AG08395 (cell line): ENCODE results near the gene NDOR1.

Experiments
- DNase-seq: peaks from one replicate; pipeline ENCODE4 v3.0.0; 2012; ENCODE audit warnings: mixed read lengths, low spot score

The NDOR1 gene

DNA sequence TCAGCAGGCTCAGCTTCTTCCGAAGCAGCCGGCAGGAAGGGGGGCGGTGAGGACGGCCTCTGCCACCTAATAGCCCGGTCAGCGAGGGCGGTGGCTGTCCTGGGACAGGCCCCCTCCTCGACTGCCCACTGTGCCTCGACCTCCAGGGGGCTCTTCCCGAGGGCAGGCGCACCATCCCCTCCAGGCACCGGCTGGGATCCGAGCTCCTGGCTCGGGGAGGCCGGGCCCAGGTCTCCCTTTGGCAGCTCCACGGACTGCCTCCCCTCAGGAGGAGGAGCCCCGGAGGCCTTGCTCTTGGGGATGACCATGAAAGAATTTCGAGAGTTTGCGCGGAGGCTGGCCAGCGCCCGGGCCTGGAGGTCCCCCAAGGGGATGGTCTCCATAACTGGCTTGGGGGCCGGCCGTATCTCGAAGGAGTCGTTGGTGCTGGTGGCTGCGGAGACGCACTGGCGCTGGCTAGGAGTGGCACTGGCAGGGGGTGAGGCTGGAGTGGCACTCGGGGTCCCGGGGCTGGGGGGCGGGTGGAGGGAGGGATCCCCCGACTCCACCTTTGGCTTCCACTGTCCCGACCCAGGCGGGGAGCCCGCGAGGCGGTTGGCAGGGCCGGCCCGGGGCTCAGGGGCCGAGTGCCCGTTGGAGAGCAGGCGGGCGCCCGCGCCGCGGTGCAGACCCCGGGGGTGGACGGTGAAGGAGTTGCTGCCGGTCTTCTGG is 5.9 kb upstream of the NDOR1 start:
- DNase-seq, result no peak

DNA sequence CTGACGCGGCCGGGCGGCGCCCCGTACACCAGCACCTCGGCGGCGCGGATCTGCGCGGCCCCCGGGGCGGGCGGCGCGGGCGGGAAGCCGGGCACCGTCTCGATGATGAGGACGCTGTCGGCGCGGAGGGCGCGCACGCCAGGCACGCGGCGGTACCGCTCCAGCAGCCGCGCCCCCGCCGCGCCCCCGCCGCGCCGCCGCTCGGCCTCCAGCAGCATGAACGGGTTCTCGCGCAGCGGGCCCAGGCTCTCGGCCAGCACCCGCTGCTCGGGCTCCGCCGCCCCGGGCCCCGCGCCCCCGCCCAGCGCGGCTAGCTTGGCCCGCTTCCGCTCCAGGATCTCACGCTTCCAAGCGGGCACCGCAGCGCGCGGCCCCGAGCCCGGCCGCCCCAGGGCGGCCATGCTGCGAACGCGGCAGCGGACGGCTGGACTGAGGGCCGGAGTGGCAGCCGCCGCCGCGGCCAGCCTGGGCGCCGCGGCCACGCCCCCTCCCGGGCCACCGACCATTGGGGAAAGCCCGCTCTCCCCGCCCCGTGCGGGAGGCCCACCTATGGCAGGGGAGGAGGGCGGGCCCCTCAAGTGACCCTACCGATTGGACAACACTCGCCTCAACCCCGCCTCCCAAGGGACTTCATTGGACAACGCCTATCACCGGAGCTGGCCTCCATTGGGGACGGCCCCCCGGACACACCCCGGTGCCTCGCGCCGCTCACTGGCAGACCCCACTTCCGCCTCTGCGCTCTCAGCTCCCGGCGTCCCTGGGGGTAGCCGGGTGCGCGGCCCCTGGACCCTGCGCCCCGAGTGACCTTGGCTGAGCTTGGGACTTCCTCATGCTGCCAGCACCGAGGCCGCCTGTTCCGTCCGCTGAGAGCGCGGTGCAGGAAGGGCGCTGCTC is 4.9 kb upstream of the NDOR1 start, which contains the start of gene TPRN:
Gene TPRN (minus strand): TSS at position 431 of the 894 bp plus-strand sequence. CDS start 30 bp downstream, at position 401.
- DNase-seq, result peak; percentile 100

DNA sequence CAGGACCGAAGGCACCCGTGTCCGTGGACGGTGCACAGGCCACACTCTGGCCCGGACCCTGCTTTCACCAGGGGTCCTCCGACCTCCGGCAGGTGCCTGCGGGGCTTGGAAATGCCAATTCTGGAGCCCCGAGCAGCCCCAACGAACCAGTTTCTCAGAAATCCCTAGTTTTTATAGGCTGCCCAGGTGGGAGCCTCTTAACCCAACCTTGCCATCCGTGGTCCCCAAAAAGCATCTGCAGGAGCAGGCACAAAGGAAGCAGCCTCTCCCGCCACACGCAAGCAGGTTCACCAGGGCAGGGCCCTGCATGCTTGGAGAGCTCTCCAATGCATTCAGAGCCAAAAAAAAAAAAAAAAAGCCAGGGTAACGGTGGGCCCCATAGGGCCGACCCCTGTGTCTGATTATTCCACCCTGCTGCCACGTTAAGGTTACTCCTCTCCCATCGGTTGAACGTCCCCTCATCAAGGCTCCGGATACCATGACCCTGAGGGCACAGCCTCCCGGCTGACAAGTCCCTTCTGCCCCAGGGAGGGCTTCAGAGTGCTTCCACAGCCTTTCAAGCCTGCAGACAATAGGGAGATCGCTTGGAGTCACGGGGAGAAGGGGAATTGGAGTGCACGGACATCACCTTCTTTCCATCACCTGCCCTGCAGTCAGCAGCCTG is 4.2 kb upstream of the NDOR1 start:
- DNase-seq, result no peak

DNA sequence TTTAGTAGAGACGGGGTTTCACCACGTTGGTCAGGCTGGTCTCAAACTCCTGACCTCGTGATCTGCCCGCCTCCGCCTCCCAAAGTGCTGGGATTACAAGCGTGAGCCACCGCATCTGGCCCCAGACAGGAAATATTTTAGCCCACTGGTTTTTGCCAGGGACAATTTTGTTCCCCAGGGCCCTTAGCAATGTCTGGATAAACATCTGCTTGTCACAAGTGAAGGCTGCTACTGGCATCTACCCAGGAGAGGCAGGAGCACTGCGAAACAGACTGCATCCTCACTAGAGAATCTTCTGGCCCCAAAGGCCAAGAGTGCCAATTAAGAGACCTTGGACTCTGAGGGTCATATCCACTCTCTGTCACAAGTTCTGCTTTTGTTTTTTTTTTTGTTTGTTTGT is 2.5 kb upstream of the NDOR1 start:
- DNase-seq, result no peak

DNA sequence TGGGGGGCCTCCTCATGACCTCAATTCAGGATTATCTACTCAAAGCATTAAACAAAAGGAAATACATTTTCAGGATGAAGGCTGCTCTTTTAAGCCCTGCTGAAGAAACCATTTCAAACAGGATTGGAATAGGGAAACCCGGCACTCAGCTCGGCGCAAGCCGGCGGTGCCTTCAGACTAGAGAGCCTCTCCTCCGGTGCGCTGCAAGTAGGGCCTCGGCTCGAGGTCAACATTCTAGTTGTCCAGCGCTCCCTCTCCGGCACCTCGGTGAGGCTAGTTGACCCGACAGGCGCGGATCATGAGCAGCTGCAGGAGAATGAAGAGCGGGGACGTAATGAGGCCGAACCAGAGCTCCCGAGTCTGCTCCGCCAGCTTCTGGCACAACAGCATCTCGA is 772 bp upstream of the NDOR1 start:
- DNase-seq, result no peak

DNA sequence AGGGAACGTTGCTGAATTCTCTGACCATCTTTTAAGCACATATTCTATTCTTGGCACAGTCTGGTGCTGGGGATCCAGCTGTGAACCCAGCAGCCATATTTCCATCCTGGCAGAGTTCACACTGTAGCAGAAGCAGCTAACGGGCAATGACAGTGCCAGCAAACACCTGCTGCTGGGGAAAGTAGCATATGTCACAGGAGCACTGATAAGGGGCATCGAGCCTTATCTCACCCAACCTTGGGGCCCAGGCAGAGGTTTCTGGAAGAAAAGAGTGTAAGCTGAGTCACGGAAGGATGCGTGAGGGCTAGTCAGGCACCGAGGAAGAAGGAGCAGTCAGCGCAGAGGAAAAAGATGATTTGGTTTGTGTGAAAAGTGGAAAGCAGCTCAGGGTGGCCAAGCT is 1.1 kb downstream of the NDOR1 start:
- no peak for DNase-seq

DNA sequence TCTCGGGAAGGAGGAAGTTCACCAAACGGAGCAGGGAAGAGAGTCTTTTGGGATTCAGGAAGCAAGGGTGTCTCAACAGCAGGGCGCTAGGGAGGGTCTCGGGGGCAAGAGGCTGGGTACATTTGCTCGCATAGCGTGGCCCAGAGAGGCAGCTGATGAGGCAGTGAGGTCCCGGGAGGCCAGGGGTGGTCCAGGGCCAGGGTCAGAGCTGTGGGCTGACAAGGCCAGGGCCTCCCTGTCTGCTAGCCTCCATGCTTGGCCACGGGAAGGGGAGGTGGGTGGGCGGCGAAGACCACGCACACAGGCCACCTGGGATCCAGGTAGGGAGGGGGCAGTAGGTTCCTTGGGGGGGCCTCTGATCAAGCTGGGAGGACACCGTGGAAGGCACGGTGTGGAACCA is 6.0 kb downstream of the NDOR1 start:
- DNase-seq, result no peak

DNA sequence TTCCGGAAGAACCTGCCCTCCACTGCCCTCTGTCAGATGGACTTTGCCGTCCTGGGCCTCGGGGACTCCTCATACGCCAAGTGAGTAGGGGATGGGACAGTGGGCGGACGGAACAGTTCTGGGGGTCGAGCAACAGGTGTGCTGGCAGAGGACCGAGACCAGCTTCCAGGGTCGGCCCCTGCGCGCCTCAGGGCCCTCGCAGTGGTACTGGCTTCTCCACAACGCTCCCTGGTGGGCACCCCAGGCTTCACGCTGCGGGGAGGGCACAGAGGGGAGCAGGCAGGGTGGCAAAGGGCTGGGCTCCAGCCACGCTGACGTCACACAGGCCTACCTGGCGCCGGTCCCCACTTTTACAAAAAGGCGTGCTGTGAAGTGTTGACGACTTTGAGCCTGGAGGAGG is 7.0 kb downstream of the NDOR1 start:
- no peak for DNase-seq

DNA sequence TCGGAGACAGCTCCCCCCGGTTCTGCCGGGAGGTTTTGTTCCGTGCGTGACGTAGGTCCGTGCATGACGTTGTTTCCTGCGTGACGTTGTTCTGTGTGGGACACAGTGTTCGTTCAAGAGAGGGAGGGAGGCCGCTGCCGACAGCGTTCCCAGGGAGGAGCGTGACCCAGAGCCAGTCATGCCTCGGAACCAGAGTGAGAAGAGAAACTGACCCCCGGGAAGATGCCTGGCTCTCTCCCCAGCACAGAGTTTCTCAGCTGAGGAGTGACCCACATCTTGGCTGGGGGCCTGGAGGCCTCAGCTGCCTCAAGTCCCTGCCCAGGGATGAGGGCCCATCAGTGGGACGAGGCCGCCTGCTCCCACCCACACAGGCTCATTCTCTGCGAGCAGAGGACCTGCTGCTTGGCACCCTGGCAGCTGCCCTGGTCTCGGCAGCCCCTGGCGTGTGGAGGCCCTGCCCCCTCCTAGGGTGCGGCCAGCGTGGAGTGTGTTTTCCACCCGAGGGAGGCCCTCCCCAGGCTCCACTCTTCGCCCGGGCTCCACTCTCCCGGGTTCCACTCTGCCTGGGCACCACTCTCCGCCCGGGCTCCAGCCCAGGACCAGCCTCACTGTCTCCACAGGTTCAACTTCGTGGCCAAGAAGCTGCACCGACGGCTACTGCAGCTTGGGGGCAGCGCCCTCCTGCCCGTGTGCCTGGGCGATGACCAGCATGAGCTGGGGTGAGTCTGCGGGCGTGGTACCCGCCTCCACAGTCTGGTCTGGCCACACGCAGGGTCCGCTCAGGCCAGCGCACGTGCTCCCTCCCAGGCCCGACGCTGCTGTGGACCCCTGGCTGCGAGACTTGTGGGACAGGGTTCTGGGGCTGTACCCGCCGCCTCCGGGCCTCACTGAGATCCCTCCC is 7.9 kb downstream of the NDOR1 start:
- DNase-seq, result no peak

DNA sequence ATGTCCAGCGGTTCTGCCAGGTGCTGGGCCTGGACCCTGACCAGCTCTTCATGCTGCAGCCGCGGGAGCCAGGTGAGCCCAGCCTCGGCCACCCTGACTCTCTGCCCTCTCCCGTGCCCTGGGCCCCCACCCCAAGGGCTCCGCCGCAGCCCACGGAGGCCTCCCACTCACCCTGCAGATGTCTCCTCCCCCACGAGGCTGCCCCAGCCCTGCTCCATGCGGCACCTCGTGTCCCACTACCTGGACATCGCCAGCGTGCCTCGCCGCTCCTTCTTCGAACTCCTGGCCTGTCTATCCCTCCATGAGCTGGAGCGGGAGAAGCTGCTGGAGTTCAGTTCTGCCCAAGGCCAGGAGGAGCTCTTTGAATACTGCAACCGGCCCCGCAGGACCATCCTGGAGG is 9.1 kb downstream of the NDOR1 start:
- no peak for DNase-seq

DNA sequence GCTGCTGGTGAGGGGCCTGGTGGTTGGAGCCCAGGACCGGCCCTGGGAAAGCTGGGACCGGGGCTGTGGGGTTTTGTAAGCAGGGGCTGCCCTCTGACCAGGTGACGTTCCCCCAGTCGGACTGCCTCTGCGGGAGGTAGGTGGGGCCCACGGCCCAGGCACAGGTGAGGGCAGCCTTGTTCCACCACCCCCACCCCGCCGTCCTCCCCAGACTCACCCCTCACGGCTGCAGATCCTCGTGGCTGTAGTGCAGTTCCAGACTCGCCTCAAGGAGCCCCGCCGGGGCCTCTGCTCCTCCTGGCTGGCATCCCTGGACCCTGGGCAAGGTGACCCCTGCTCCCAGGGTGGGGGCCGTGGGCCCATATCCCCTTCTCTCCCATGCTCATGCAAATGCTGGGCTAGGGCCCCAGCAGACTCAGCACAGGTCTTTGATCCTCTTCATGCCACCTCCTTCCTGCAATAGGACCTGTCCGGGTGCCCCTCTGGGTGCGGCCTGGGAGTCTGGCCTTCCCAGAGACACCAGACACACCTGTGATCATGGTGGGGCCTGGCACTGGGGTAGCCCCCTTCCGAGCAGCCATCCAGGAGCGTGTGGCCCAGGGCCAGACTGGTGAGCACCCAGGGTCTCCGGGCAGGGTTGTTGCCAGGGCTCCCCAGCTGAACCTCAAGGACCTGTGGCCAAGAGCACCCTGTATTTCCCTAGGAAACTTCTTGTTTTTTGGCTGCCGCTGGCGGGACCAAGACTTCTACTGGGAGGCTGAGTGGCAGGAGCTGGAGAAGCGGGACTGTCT is 9.9 kb downstream of the NDOR1 start:
- DNase-seq, result no peak

DNA sequence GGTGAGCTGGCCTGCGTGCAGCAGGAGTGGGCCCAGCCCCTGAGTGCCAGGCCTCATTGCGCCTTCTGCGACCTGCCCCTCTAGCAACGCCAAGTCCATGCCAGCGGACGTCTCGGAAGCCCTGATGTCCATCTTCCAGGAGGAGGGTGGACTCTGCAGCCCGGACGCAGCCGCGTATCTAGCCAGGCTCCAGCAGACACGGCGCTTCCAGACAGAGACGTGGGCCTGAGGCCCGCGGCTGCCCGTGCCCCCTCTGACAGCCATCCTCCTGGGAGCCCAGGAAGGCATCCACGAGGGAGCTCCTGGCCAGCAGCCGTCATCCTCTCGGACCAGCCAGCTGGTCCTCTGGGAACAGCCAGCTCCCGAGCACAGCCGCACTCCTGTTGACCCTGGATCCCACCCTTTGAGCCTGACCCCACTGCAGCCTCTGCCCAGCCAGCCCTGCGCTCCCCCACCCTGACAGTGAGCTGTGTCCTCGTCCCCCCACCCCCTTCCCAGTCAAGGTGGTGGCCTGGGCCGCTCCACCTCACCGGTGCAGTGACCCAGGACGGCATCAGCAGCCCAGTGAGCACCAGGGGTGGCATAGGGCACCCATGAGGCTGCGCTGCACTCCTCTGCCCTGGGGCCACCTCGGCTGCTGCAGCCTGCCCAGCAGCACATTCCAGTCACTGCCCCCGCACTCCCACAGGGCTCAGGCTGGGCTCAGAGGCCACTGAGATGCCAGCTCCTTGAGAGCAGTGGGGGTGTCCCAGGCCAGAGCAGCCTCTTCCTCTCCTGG is 10.9 kb downstream of the NDOR1 start:
- DNase-seq, result no peak

DNA sequence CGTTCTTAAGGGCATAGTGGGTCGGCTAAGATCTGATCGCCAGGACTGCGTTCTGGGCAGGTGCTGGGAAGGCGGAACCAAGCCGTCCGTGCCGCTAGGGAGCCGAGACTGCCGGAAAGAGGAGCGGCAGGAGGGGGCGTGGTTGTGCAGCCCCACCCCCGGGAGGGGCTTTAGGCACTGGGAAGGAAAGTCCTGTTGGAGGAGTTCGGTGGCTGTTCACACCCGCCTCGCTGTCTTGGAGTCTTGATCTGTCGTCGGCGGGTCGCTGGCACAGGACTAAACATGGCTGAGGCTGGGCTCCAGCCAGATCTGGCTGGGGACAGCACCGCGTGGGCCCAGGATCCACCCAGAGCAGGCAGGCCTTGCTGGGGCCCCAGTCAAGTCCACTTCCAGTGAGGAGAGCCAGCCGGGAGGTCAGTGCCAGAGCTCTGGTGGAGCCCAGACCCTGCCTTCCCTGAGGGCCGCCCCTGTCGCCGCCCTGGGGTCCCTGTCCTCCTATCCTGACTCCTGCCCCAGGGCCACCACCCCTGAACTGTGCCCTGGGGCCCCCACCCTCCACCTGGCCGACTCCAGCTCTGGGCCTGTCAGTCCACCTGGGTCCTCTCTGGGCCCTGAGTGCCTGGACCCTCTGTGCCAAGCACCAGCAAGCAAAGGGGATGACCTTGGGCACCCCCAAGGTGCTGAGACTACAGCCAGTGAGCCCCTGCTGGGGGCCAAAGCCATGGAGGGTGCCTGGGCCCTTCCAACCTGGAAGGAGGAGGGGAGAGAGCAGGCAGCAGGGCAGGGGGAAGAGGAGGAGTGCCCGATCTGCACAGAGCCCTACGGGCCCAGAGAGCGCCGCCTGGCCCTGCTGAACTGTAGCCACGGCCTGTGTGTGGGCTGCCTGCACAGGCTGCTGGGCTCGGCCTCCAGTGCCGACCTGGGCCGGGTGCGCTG is 12.0 kb downstream of the NDOR1 start:
- peak; percentile 72 for DNase-seq

DNA sequence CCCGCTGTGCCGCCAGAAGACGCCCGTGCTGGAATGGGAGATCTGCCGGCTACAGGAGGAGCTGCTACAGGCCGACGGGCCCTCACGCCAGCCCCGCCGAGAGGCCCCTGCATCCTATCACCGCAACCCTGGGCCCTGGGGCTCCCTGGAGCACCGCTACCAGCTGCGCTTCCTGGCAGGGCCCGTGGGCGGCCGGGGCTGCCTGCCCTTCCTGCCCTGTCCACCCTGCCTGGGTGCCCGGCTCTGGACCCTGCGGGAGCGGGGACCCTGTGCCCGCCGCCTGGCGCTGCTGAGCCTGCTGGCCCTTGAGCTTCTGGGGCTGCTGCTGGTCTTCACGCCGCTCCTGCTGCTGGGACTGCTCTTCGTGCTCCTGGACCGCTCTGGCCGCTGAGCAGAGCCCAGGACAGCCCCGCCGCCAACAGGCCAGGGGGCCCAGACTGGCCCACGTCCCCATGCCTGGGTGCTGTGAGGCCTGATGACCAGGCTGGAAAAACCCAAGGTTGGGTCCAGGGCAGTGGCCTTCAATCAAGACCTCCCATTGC is 12.8 kb downstream of the NDOR1 start:
- DNase-seq, result no peak

DNA sequence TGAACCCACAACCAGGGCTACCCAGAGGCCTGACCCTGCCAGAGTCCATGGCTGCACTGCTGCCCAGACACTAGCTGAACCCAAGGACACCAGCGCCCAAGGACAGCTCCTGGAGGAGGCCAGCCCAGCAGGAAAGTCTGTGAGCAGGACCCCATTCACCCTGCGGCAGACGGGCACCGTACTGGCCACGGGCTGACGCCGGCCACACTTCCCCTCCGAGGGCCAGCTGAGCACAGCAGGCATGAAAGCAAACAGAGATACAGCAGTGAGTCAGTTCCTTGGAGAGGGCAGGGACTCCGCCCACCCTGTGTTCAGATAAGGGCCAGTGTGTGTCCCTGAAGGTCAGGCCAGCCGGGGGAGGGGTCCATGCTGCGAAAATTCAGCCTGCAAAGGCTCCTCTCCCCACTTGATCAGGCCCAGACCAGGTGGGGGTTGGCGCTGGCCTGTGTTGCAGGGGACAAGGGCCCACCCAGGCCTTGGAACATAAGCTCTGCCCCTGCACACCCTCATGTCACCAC is 13.3 kb downstream of the NDOR1 start:
- DNase-seq, result no peak

DNA sequence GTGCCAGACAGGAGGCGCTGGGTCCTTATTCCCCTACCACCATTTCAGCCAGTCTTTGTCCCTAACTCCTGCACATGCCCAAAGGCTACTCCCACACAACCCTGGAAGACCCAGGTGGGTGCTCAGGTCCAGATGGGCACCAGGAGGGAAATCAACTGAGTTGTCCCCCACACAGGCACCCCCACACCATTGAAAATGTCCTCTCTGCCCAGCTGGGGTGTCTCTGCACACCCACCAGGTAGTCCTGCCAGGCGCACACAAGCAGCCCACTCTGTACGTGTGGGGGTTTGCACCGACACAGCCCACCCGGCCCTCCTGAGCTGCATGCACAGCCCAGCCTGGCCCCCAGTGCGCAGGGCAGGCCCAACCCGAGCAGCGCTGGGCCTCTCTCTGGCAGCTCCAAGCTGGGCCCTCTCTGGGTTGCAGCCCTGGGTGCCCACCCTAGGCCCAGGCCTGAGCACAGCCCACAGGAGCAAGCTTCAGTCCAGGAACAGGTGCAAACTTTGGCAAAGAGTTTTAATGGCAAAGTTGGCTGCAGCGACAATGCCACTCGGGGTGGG is 14.3 kb downstream of the NDOR1 start:
- no peak for DNase-seq

DNA sequence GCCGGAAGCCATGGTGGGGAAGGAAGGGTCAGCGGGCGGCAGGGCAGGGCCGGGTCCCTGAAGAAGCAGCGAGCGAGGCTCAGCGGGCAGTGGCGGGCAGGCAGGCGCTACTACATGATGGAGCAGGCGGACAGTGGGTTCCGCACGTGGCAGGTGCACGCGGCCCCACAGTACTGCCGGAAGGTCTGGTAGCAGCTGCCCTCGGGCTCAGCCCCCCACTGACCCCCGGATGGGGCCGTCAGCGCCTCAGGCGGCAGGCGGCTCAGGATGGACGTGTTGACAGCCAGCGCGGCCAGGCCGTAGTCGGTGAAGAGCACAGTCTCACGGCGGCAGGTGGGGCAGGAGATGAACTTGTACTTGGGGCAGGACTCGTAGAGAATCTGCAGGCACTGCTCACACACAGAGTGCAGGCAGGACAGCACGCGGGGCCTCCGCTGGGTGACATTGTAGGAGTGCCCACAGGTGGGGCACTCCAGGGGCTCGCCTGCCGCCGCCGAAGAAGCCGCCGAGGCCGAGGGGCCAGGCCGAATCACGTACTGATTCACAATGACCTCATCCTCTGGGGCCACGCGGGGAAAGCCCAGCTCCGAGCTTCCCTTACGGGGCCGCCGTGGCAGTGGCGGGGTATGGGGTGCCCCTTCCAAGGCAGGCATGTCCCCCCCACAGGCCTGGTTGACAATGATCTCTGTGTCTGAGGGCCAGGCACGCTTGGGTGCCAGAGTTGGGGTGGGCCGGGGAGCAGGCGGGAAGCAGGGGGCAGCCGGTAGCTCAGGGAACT is 15.0 kb downstream of the NDOR1 start:
- no peak for DNase-seq
